GM19468 (cell line): ENCODE results near the gene PWP2.
"Not testable (repeated sequence)": the region's sequence is repeated elsewhere in the genome, so short reads cannot be mapped to it uniquely, and the experiment has no call there.

Experiments used
- ATAC-seq: cut with Tn5 transposase; IDR thresholded peaks from one replicate; pipeline ENCODE4 v1.9.1; 2021; ENCODE audit warnings: mild to moderate bottlenecking, moderate library complexity, moderate number of reproducible peaks; ENCODE audit not compliant: unreplicated experiment; ENCODE audit errors: extremely low read depth

Gene PWP2

GRCh38 chr21:44127827-44128226 is 20.6 kb downstream of the PWP2 start:
- not testable (repeated sequence) for ATAC-seq

GRCh38 chr21:44133715-44134057 is 26.5 kb downstream of the PWP2 start:
- ATAC-seq = not testable (repeated sequence)

DNA sequence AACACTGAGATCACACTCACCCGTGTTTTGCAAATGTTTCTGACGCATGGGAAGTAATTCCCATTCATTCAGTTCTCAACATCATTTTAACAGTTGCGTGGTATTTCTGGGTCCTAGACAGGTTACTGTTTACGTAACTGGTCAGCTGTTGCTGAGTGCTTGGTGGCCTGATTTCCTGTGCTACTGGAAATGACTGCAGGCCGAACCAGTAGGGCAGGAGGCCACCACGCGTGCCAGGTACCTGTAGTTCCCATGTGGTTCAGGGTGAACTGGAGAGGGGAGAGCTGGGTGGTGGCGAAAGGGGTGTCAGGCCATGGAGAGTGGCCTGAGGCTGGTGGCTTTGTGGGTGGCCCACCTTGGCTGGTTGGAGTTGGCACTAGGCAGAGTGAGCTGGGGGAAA is 27.5 kb downstream of the PWP2 start:
- not testable (repeated sequence) for ATAC-seq

DNA sequence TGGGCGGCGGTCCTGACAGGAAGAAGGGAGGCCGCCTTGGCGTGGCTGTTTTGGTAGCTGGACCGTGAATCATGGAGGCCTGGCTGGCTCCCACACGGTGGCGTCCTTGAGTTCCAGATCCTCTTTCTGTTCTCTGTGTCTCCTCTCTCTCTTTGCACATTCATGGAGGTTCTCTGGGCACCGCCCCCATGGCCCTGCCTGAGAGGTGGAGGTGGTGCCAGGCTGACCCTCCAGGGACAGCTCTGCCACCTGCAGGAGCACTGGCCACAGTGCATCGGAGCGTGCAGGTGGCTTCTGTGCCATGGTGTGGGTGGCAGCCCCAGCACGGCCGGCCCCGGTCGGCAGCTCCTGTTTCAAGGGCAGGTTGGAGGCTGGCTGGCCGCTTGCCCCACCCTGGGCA is 30.8 kb downstream of the PWP2 start:
- peak; percentile 31 for ATAC-seq

DNA sequence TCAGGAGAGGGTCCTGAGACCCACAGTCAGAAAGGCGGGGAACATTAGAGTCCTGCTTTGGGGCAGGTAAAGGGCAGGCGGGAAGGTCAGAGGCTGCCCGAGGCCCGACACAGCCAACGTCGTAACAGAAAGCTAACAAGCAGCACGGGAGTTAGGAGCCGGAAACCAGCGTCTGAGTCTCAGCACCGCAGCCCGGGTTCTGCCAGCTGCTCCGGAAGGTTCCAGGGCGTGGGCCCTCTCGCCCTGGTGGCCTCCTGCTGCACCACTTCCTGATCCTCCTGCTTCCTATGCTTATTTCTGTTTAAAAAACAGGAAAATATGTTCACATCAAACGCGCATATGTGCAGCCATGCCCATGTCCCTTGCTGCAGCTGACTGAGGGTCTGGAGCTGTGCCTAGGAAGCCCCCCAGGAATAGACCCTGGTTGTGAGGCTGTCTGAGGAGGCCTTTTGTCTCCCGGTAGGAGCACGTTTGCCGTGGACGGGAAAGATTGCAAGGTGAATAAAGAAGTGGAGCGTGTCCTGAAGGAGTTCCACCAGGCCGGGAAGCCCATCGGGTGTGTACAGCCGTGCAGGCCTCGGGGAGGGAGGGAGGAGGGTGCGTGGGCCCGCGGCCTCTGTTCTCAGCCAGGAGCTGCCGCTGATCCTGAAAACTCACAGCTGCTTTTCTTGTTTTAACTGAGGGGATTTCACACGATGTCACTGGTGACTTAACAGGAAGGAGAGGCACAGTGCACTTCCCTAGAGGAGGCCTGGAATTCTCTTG is 32.8 kb downstream of the PWP2 start:
- not testable (repeated sequence) for ATAC-seq

DNA sequence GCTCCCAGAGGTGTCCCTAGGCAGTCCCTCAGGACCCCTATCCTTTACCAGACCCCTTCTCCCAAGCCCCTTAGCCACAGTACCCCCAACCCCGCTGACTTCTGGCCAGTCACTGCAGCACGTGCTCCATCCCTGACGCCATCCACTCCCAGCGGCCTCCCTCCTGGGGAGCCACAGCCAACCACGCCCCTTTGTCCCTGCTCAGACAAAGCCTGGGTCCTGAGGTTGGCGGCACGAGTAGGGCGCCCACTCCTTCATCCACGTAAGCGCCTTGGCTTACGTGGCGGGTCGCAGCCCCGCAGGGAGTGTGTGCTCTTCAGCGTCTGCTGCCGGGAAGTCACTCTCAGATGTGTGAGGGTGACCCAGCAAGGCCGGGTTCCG is 33.3 kb downstream of the PWP2 start:
- ATAC-seq = not testable (repeated sequence)

- not testable (repeated sequence) for ATAC-seq
Measured at GRCh38 chr21:44142470-44142869, 35.3 kb downstream of the PWP2 start.

- peak; percentile 28 for ATAC-seq
Measured at GRCh38 chr21:44143380-44143779, 36.2 kb downstream of the PWP2 start.

DNA sequence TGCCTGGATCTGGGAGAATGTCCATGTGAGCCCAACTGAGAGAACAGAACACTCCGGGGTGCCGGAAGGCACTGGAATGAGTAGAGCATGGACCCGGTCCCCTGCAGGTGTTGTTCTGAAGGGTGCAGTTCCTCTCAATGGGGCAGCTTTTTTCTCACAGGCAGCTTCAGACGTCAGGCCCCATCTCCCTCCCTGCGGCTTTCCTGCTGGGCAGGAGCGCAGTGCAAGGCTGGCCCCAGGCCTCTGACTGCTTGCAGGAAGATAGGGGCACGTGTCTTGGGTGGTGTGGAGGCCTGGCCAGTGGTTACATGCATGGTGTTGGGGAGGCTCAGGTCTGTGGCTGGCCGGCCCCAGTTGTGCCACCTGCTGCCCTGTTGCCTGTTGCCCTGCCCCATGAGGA is 36.8 kb downstream of the PWP2 start:
- ATAC-seq = not testable (repeated sequence)

DNA sequence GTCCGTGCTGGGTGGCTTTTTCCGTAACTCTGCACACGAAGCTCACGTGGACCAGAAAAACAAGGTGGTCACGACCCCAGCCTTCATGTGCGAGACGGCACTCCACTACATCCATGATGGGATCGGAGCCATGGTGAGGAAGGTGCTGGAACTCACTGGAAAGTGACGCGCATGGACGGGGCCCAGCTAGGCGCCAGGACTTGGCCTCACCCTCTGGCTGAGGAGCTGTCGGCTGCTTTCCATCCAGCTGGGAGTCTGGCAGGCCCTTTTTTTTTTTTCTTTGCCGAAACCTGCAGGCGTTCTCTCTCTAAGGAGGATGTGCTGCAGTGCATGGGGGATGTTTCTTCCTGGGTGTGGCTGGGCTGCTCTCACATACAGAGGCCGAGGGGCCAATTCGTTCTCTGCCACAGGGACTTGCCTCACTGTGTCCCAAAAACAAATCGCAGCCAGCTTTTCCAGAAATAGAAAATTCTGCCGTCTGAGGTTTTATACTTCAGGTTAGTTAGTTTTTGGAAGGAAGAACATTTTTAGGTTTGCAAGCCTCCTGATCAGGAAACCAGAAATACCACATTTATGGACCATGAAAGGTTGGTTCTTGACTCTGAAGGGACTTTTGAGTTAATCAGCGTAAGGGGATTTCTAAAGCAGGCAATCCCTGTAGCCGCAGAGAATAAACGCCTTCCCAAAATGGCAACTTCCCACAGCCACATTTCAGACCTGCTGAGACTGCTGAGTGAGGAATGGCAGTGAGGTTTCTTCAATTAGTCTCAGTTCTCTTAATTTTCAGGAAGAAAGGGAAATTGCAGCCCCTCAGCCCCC is 37.8 kb downstream of the PWP2 start:
- ATAC-seq = not testable (repeated sequence)

DNA sequence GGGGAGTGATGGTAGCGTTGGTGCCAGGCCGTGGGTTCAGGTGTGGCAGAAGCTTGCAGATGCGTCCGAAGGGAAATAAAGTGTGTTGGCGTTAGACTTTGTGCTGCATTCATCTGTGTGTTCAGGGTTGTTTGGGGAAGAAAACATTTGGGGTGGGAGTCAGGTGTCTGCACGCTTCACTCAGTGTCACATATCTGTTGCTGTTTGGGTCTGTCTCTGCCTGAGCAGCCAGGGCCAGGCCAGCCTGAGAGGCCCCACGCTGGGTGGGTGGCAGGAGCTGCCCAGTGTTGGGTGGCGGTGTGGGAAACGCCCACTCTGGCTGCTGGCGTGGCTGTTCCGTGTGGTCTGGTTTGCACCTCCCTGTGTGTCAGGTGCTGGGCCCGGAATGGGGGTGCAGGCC is 38.4 kb downstream of the PWP2 start:
- not testable (repeated sequence) for ATAC-seq

GRCh38 chr21:44147108-44147507 is 39.9 kb downstream of the PWP2 start:
- ATAC-seq = not testable (repeated sequence)

DNA sequence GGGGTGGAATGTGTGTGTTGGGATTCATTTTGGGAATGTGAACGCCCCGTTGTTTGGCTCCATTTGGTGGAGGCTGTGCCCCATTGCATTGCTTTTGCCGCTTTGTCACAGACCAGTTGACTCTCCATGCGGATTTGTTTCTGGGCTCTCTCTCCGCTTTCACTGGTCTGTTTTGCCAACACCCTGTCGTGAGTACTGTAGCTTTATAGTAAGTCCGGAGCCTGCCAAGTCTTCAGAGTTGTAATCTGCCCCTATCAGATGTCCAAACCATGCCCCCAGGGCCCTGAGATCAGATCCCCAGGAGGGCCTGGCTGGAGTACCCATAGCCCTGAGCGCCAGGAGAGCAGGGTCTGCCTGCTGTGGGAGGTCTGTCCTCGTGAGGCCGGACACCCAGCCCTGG is 43.1 kb downstream of the PWP2 start:
- ATAC-seq = not testable (repeated sequence)

DNA sequence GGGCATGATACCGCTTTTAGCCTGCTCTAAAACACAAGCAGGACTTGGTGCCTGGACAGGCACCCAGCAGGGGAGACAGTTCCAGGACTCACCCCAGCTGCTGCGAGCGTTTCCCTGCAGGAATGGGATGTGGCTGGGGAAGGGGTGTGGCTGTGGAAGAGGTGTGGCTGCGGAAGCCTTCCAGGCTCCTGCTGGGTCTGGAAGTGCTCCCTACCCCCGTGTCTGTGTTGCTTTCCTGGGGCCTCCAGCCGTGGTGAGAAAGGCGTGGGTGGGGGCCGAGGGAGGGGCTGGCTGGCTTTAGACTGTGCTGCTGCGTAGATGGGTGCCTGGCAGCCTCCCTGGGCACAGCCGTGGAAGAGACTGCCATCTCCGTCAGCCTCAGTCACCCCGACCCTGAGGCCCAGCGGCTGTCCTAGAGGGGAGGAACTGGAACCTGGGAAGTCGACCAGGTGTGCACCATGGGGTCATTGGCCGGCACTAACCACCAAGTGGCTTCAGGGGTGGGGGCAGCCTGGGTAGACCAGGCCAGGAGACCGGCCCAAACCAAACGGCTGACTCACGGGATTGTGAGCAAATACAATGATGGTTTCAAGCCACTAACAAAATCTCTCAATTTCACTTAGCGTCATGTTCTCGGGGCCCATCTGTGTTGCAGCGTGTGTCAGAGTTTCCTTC is 46.2 kb downstream of the PWP2 start:
- ATAC-seq = not testable (repeated sequence)

DNA sequence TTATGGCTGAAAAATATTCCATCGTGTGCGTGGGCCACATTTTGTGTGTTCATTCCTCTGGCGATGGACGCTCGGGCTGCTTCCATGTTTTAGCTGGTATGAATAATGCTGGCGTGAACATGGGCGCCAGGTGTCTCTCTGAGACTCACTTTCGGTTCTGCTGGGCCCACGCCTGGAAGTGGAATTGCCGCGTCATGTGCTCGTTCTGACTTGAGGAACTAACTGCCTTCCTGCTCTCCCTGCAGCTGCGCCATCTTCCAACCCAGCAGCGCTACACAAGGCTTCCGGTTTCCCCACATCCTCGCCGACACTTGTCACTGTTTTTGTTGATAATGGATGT is 46.7 kb downstream of the PWP2 start:
- ATAC-seq = not testable (repeated sequence)

DNA sequence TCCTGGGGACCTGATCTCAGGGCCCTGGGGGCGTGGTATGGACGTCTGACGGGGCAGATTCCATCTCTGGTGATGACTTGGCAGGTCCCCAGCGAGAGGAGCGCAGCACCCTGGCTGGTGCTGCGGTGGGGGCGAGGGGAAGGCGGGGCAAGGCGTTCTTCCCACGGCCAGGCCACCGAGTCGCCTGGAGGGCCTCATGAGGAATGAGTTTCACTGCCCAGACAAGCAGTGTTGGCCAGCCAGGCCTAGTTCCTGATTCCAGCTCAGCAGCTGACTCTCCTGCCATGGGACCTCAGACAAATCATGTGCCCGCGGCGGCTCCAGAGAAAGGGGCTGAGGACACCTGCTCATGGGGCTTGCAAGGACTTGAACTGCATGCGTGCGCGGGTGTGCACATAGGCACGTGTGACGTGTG is 47.6 kb downstream of the PWP2 start:
- ATAC-seq = not testable (repeated sequence)

GRCh38 chr21:44155231-44155993 is 48.2 kb downstream of the PWP2 start:
- ATAC-seq = not testable (repeated sequence)

- ATAC-seq = not testable (repeated sequence)
Measured at GRCh38 chr21:44155994-44156380, 48.8 kb downstream of the PWP2 start.

DNA sequence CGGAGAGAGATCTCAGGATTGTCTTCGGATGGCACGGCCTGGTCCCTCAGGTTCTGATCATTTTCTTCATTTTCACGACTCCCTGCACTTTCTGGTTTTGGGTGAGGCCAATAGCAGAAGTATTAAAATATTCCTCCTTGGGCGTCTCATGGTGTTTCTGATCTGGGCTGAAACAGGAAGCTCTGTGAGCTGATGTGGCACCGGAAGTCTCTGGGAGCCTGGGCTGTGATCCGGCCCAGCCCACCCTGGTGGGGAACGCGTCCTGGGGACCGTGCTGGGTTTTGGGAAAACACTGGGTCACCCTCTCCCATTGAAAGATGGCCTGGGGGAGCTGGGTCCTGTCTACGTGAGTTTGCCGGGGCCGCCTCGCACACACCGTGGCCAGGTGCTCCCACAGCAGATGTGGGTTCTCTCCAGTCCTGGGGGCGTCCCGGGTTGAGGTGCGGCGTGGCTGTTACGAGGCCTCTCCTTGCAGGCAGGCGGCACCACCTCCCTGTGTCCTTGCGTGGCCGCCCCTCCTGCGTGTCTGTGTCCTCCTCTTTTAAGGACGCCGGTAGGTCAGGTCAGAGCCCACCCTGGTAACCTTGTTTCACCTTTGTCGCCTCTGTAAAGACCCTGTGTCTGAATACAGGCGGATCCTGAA is 50.4 kb downstream of the PWP2 start:
- ATAC-seq = not testable (repeated sequence)

DNA sequence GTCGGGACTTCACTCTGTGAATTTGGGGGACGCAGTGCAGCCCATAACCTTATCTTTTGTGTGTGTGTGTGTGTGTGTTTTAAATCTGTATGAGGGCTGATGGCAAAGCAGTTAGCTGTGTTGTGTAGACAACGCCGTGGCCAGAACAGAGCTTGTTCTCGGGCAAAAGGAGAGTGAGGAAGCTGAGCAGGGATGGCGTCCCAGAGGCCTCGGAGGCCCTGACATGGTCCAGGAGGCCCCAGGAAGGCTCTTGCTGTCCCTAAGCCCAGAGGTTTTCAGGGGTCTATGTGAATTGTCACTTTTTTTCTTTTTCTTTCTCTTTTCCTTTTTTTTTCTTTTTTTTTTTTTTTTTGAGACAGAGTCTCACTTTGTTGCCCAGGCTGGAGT is 50.9 kb downstream of the PWP2 start:
- ATAC-seq = not testable (repeated sequence)
